GM21717 (cell line): ENCODE data around the gene CYTH3.

Experiments used
- ATAC-seq: cut with Tn5 transposase; IDR thresholded peaks from one replicate; pipeline ENCODE4 v1.9.1; 2021; ENCODE audit warnings: mild to moderate bottlenecking, moderate library complexity; ENCODE audit not compliant: unreplicated experiment

CYTH3 gene

DNA sequence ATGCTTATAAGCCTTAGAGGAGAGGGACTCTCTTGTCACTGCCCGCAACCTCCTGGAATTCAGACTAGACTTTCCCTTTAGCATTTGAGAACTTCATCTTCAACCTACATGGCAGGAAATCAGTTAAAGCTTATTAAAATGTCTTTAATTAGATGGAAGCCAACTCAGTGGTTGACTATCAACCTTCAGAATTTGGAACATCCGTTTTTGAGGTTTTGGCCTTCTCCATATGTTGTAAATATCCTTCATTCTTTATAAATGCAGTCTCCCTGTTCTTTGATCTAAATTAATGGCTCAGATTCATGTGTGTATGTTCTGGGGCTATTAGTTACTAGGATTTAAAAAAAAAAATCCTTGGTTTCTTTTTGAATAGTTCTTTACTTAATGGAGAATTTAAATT, 156.2 kb downstream of the CYTH3 start:
- ATAC-seq: no peak
